ENCODE measurements around the gene RIMBP3C. TPM values are rescaled to one million over a fixed set of nuclear protein-coding genes. Genes with fewer than 3 reads are reported as not detected.
"Not testable (repeated sequence)": the region's sequence is repeated elsewhere in the genome, so short reads cannot be mapped to it uniquely, and the experiment has no call there.

The RIMBP3C gene
- total RNA-seq, 1 donor from 2014 or later: 0.08 TPM

DNA sequence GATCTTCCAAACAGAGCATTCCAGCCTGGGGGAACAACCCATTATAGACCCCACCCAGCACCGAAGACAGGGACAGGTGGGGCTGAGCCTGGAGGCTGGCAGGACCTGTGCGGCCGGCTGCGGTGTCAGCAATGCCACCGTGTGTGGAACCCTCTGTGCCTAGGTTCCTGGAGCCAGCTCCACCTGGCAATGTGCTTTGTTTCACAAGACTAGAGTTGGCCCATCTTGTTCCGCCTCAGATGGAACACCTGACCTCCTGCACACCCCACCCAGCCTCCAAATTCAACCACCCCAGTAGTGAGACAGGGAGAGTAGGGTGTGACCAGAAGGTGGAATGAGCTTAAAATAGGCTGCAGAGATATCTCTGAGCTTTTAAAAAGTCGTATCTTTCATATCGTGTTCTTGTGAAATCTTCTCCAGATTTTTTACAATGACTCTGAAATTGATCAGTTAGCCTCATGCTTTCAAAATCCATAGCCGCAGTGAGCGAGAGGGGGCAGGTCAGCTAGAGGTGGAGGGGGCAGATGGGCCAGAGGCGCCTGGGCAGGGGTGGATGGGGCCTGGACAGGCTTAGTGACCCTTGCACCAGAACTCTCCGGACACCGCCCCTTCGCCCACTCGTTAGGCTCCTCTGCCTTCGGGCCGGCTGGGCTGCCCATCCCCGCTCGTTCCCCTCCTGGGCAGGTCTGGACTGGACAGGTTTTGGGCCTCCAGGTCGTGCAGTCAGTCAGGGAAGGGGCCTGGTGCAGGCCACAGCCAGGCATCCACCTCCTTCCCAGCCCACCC is 18.2 kb downstream of the RIMBP3C start:
- intact Hi-C loops (cut with DNase I); DNase-seq (ENCODE audit: low spot score): not testable (repeated sequence)

DNA sequence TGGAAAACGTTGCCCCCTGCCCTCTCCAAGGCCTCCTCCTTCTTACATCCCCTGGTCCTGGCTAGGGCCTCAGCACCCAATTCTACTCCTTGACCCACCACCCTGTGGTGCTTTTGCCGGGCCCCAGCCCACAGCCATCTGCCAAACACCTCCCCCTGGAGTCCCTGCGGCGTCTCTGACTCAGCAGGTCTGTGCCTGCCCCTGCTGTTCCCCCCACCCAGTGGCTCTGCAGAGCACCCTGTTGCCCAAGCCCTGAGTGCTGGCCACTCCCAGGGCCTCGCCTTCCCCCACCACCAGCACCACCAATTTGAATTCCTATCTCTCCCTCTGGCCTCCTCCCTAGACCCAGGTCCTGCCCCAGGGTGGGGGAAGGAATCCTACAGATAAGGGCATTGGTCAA is 19.7 kb downstream of the RIMBP3C start:
- intact Hi-C loops (cut with DNase I); DNase-seq (ENCODE audit: low spot score): not testable (repeated sequence)

DNA sequence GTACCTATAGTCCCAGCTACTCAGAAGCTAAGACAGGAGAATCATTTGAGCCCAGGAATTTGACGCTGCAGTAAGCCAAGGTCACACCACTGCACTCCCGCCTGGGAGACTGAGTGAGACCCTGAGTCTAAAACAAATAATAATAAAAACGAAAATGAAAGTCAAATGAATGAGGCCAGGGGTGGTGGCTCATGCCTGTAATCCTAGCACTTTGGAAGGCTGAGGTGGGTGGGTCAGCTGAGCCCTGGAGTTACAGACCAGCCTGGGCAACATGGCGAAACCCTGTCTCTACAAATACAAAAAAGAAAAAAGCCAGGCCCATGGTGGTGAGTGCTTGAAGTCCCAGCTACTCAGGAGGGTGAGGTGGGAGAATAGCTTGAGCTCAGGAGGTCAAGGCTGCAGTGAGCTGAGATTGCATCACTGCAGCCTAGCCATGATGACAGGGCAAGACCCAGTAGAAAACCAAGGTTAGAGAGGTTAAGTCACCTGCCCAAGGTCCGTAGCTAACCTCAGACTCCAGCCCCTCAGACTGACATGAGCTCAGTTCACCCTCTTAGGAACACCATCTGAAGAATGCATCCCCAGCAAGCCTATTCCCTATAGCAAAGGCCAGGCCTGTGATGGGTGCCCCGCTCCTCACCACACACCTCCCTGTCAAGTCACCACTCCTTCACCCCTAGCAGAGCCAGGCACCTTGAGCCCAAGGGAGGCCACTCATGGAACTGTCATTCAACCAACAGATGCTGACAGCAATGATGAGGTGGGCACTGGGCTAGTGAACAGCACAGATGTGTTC is 24.4 kb downstream of the RIMBP3C start:
- DNase-seq (ENCODE audit: low spot score); intact Hi-C loops (cut with DNase I): not testable (repeated sequence)

DNA sequence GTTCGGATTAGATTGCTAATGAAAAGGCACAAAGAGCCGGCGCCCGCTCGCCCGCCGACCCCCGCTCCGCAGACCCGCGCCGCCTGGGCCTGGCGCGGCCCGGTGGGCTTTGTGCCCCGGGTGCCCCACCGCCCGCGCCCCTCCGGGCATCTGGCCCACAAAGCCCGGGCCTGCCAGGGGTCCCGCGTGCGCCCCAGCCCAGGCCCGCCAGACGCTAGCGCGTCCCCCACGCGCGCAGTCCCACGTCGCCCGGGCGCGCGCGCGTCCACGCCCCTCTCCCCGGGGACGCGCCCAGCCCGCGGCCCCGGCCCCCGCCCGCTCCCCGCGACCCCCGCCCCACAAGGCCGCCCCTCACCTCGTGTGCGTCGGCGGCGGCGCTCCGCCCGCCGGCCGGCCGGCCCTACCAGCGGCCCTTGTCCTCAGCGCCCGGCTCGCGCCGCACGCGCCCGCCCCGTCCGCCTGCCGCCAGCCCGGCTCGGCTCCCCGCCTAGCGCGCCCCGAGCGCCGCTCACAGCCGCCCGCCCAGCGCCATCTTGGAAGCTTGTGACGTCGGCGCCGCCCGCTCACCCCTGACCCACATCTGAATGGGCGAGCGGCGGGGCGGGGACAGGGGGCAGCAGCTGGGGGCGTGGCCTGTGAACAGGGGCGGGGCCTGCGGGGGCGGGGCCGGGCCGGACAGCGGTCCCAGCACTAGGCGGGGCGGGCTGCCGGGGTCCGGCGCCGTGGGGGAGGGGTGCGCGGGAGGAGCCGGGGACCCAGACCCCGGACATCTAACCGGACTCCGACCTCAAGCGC is 34.1 kb downstream of the RIMBP3C start:
- intact Hi-C loops (cut with DNase I); DNase-seq (ENCODE audit: low spot score): not testable (repeated sequence)

DNA sequence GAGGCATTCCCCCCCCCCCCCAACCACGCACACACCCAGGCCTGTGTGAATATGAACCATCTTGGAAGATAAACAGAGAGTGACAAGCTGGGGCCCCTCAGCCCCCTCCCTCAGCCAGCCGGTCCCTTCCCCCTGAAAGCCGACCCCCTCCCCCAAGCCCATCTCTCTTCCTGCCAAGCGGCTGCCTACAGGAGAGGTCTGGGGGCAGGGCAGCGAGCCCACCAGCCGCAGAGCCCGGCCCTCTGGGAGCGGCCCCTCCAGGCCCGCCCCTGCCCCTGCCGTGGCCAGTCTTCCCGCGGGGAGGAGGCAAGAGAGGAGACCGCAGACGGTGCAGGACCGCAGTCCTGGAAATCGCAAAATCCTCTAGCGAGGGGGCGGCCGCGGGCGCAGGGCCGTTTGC is 34.7 kb downstream of the RIMBP3C start:
- intact Hi-C loops (cut with DNase I); DNase-seq (ENCODE audit: low spot score): not testable (repeated sequence)

DNA sequence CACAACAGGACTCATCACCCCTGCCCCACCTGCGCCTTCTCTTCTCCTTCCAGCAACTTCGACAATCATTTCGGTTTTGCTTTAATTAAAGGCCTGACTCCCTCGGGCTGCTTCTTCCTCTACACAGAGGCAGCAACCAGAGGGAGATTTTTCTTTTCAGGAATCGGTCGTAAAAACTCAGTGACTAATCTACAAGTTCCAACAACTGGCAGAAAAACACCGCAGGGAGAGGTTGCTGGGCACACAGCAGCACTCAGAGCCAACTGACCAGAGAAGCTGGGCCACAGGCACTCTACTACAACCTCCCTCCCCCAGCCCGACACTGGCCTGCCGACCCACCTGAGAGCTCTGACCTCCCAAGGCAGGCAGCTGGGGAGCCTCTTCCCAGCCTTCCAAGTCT is 36.0 kb downstream of the RIMBP3C start:
- DNase-seq (ENCODE audit: low spot score); intact Hi-C loops (cut with DNase I): not testable (repeated sequence)

DNA sequence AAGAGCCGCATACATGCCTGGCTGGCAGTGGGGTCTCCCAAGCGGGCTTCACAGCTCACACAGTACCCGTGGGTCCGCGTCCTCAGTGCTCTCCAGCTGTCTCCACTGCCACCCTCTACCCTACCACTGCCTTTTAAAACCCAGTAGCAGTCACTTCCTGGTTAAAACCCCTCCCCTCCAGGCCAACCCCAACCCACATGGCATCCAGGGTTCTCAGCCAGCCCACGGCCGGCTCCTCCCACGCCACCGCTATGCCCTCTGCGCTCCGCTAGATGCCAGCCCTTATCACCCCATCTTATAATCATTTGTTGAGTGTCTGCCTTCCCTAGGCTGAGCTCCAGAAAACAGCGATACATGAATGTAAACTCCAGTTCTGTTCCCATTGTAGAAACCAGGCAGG is 37.1 kb downstream of the RIMBP3C start:
- intact Hi-C loops (cut with DNase I); DNase-seq (ENCODE audit: low spot score): not testable (repeated sequence)

DNA sequence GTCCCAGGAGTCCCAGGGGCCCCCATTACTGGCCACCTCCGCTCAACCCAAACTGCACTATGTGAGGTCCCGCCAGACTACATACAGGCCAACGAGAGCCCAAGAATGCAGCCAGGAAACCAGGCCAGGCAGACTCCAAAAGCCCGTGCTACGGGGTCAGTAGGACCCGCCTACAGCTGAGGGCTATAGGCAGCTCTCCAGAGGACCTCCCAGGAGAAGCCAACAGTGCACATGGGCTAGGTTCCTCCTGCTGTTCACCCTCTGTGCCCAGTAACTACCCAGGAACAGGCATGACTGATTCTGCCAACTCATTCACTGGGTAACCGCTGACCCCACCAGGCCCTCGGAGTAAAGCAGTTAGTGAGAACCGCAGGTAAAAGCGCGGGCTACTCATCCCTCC is 39.2 kb downstream of the RIMBP3C start:
- intact Hi-C loops (cut with DNase I): not testable (repeated sequence)
- DNase-seq (ENCODE audit: low spot score): peak; percentile 22

DNA sequence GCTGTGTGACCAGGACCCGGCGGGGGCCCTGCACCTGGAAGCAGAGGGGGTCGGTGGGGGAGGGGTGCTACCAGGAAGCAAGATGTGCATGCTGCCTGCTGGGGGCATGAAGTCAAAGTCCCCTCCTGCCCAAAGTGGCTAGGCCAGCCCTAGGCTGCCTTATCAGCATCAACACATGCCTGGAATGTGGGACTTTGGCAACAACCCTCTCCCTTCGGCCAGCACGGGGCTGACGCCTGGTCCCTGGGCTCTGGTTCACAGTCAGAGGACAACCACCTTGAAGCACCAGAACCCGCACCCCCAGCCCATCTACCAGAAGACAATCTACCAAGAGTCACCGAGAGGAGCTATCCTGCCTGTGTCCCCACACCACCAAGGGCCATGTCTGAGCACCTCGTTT is 40.9 kb downstream of the RIMBP3C start:
- intact Hi-C loops (cut with DNase I); DNase-seq (ENCODE audit: low spot score): not testable (repeated sequence)

DNA sequence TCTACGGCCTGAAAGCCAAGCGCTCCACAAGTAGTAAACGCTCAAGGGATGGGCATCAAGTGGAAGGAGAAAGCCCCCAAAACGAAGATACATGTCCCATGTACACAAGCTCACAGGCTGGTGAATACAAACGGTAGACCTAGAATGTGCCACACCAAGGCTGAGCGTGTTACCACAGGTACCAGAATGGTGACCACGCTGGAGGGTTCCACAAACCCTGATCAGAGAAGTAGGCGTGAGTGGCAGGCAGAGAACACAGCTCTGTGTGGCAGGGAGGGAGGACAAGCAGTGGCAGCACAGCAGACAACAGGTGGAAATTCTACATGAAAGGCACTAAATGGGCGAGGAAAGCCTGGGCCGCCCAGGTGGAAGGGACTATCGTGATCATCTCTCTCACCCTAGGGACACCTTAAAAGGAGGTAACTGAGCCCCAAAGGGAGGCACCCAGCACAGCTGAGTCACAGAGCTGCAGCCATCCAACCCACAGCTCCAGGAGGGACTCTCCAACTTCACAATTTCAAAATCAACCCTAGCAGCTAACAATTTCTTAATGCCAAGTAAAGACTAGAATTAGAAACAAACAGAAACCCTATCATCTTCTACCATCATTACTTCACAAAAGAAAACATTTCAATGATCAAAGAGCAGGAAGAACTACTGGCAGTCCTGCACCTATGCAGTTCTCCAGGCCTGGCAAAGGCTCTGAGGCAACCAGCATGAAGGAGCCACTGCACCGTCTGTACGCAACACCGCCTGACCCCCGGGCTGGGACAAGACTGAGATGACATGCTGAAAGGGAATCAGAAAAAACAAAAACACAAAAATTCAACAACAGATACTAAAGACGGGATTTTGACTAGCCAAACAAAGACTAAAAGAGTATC is 51.4 kb downstream of the RIMBP3C start:
- DNase-seq (ENCODE audit: low spot score); intact Hi-C loops (cut with DNase I): not testable (repeated sequence)

DNA sequence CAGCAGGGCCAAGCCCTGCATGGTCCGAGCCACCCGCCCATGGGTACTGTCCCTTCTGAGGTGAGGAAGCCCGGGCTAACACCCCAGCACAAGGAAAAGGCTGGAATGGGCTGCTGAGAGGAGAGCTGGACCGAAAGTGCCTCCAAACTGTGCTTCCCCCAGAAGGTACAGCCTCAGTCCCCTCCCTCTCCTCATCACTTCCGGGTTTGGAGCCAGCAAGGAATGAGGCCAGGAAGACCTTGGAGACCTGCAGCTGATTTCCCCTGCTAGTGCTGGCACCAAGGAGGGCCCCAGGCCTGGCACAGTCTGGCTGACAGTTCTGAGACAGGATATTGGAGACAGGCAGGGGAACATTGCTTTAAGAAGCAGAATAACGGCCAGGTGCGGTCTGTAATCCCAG is 52.8 kb downstream of the RIMBP3C start:
- intact Hi-C loops (cut with DNase I): not testable (repeated sequence)

DNA sequence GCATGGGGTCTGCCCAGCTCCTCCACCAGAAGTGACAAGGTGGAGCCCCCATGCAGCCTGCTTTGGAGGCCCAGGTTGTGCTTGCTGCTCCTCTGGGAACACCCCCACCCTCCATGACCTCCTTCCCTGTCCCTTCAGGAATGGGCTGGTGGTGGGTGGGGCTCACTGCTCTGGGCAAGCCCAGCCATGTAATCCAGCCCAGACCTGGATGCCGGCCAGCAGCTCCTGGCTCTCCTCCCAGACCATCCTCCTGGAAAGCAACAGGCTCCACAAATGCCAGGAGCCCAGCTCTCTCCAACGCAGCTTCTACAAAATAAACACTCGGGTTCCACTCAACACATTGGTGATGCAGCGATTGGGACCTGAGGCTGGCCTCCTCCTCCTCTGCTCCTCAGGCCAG is 53.3 kb downstream of the RIMBP3C start:
- intact Hi-C loops (cut with DNase I); DNase-seq (ENCODE audit: low spot score): not testable (repeated sequence)

More for the DNA sequence above, 52.8 kb downstream of the RIMBP3C start:
- not testable (repeated sequence) for DNase-seq (ENCODE audit: low spot score)

Other genes with a start within 250 kb of the RIMBP3C start
- 0.08 TPM for gene RIMBP3B, start 167.7 kb downstream of the RIMBP3C start, total RNA-seq
- 1.9 TPM for gene HIC2, start 134.1 kb downstream of the RIMBP3C start, total RNA-seq
- gene TMEM191C, start 84.1 kb downstream of the RIMBP3C start, total RNA-seq: 1.7 TPM
- gene UBE2L3, start 16.3 kb upstream of the RIMBP3C start, total RNA-seq: 46.2 TPM
- gene YDJC, start 78.6 kb upstream of the RIMBP3C start, total RNA-seq: 5.9 TPM
- 0.43 TPM for gene CCDC116, start 81.3 kb upstream of the RIMBP3C start, total RNA-seq
- gene SDF2L1, start 90.8 kb upstream of the RIMBP3C start, total RNA-seq: 33.3 TPM
- 25.9 TPM for gene PPIL2, start 114.6 kb upstream of the RIMBP3C start, total RNA-seq
- gene YPEL1, start 184.3 kb upstream of the RIMBP3C start, total RNA-seq: 9.6 TPM

Data from cardiac septum (tissue), 1 donor.